Esophagus squamous epithelium (tissue), 4 donors: ENCODE data around the gene IFIT3.

Experiments used
- POLR2A ChIP-seq, 4 donors: fragments of 450-650 bp; IDR thresholded peaks; one replicate each; pipeline ENCODE4 v1.6.1; 2017; ENCODE audit warnings: antibody characterized with exemption in 4 of 4, mild to moderate bottlenecking in 4 of 4, moderate library complexity in 3 of 4
- TF ChIP-seq, protein P1 (sequence below), 6 experiments: fragments of 450-650 bp in 4 of 6; fragments of 200-600 bp in 2 of 6; sonication (generic) in 2 of 6; IDR thresholded peaks; one replicate each; pipeline ENCODE4 v1.5.1; 2016 to 2019; ENCODE audit warnings: antibody characterized with exemption in 6 of 6, mild to moderate bottlenecking in 4 of 6, moderate library complexity in 4 of 6

DNA sequence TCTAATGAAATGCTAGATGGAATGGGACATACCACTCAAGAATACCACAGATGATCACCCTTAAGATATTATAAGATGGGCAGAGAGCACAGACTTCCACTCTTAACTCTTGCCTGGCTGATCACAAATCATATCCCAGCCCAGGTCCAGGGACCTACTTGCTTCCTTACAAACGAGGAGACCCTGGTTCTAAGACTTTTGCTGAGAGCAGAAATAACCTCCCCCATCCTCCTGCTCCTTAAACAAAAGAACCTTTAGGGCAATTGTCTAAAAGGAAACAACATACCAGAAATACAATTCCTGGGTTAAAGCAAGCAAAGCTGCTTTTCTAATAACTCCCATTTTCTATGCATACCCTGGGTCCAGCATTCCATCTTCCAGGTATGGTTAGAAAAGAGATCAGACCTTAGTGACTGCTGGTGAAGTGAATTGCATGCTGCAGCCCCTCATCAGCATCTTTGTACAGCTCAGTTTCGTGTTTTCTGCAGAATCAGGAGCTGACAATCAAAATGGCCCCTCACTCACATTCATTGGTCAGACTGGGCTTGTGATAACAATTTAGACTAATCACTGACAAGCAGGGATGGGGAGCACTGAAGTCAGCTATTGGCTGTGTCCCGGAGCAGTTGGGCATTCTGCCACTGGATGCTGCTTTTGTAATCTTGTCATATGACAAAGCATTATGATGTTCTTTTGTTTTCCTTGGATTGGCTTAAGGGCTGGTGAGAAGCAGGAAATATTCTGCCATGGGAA is 14.6 kb downstream of the IFIT3 start:
- TF ChIP-seq, protein P1, sequence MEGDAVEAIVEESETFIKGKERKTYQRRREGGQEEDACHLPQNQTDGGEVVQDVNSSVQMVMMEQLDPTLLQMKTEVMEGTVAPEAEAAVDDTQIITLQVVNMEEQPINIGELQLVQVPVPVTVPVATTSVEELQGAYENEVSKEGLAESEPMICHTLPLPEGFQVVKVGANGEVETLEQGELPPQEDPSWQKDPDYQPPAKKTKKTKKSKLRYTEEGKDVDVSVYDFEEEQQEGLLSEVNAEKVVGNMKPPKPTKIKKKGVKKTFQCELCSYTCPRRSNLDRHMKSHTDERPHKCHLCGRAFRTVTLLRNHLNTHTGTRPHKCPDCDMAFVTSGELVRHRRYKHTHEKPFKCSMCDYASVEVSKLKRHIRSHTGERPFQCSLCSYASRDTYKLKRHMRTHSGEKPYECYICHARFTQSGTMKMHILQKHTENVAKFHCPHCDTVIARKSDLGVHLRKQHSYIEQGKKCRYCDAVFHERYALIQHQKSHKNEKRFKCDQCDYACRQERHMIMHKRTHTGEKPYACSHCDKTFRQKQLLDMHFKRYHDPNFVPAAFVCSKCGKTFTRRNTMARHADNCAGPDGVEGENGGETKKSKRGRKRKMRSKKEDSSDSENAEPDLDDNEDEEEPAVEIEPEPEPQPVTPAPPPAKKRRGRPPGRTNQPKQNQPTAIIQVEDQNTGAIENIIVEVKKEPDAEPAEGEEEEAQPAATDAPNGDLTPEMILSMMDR (IDR thresholded peaks at IDR 0.05) = no peak
- no peak for TF ChIP-seq POLR2A (IDR thresholded peaks at IDR 0.05)
